HepG2 (cell line): ENCODE results near the gene CREB3. TPM values are rescaled to one million over a fixed set of nuclear protein-coding genes. Genes with fewer than 3 reads are reported as not detected.

Experiments
- ATAC-seq: fragments of 200-7000 bp; cut with Tn5 transposase; 3 replicates; pipeline ENCODE4 v1.9.1; 2020; ENCODE audit warnings: mild to moderate bottlenecking, moderate library complexity
- BruUV-seq: library from RNA; stranded (reverse); fragments of 400-500 nt; replicated peaks from 2 replicates; lab custom pipeline; 2021; lab: Mats Ljungman, UMichigan
- CTCF ChIA-PET: fragments of 300-600 bp; formaldehyde crosslinking; extraction: SDS; loops from one replicate; lab custom pipeline; 2021; ENCODE audit warnings: low total read pairs, inconsistent platforms, low intra/inter-chr PET ratio; lab: Yijun Ruan, JAX
- POLR2A ChIA-PET: fragments of 350-600 bp; sonication (Branson Sonifier 250); formaldehyde crosslinking; loops from one replicate; lab custom pipeline; 2020; ENCODE audit warnings: antibody characterized with exemption, inconsistent platforms; lab: Yijun Ruan, JAX
- DNase-seq: peaks from one replicate; pipeline ENCODE4 v3.0.0-alpha.2; 2015; ENCODE audit warnings: low spot score
- FAIRE-seq: peaks from 3 replicates; lab custom pipeline; 2011; peaks lifted over from hg19 to GRCh38; lab: Jason Lieb, UNC
- H2AFZ ChIP-seq: one replicate; pipeline ENCODE4 v1.6.1; 2011; ENCODE audit warnings: low read length, inconsistent platforms
- H3K27ac ChIP-seq: fragments of 300-600 bp; 3 replicates; pipeline ENCODE4 v1.8.0; 2011; ENCODE audit warnings: mixed run types, mild to moderate bottlenecking, mixed read lengths, low read length, inconsistent platforms; ENCODE audit not compliant: insufficient read depth; ENCODE audit errors: extremely low read length
- H3K27me3 ChIP-seq, 2 experiments: fragments of 200-600 bp in 1 of 2; 2 replicates in 1 of 2; 3 replicates in 1 of 2; pipeline versions ENCODE4 v1.6.0 to v1.8.0; 2011; ENCODE audit warnings: low read length in 2 of 2, mild to moderate bottlenecking in 2 of 2, moderate library complexity in 2 of 2, inconsistent platforms in 1 of 2; ENCODE audit not compliant: insufficient read depth in 2 of 2, control insufficient read depth in 1 of 2
- H3K36me3 ChIP-seq, 2 experiments: fragments of 200-600 bp in 1 of 2; replicated peaks in 1 of 2; 2 replicates in 1 of 2; 3 replicates in 1 of 2; pipeline versions ENCODE4 v1.5.1 to v1.8.0; 2011; ENCODE audit warnings: low read length in 2 of 2, inconsistent platforms in 1 of 2; ENCODE audit not compliant: insufficient read depth in 2 of 2, control insufficient read depth in 1 of 2
- H3K4me1 ChIP-seq: 2 replicates; pipeline ENCODE4 v1.5.1; 2012; ENCODE audit warnings: low read length, inconsistent platforms; ENCODE audit not compliant: insufficient read depth
- H3K4me2 ChIP-seq: 2 replicates; pipeline ENCODE4 v1.6.0; 2011; ENCODE audit warnings: low read depth, low read length, inconsistent platforms
- H3K4me3 ChIP-seq, 3 experiments: fragments of 200-600 bp in 1 of 3; sonication (generic), shearing (Covaris generic) in 1 of 3; replicated peaks in 1 of 3; 2 replicates each; pipeline ENCODE4 v1.5.1; 2011 to 2016; ENCODE audit warnings: low read length in 3 of 3, inconsistent platforms in 2 of 3, low read depth in 2 of 3, mild to moderate bottlenecking in 2 of 3, control low read depth in 1 of 3, mixed read lengths in 1 of 3; ENCODE audit not compliant: insufficient read depth in 1 of 3
- H3K79me2 ChIP-seq: one replicate; pipeline ENCODE4 v1.6.1; 2011; ENCODE audit warnings: low read length, inconsistent platforms; ENCODE audit not compliant: insufficient read depth
- H3K9ac ChIP-seq: 2 replicates; pipeline ENCODE4 v1.6.0; 2011; ENCODE audit warnings: mild to moderate bottlenecking, low read depth, low read length, inconsistent platforms; ENCODE audit not compliant: insufficient read depth
- H3K9me3 ChIP-seq: 2 replicates; pipeline ENCODE4 v1.5.1; 2012; ENCODE audit warnings: mild to moderate bottlenecking, low read length
- H4K20me1 ChIP-seq: 2 replicates; pipeline ENCODE4 v1.6.0; 2011; ENCODE audit warnings: inconsistent platforms, mild to moderate bottlenecking, low read length, moderate library complexity; ENCODE audit not compliant: insufficient read depth
- CREBL2 ChIP-seq: sonication (generic); formaldehyde crosslinking; IDR thresholded peaks from 2 replicates; pipeline ENCODE4 v1.8.1; 2023; ENCODE audit warnings: missing genetic modification reagents, mild to moderate bottlenecking, borderline replicate concordance
- MAFF ChIP-seq: IDR thresholded peaks from 2 replicates; pipeline ENCODE4 v1.6.1; 2011; ENCODE audit warnings: low read depth, low read length, improper control_type of control experiment
- MEF2D ChIP-seq: sonication (generic); formaldehyde crosslinking; IDR thresholded peaks from 2 replicates; pipeline ENCODE4 v1.5.1; 2020; ENCODE audit warnings: mild to moderate bottlenecking, missing genetic modification reagents
- SMC3 ChIP-seq: IDR thresholded peaks from 2 replicates; pipeline ENCODE4 v1.6.1; 2011; ENCODE audit warnings: low read length, improper control_type of control experiment
- ZNF143 ChIP-seq: sonication (generic); formaldehyde crosslinking; IDR thresholded peaks from 2 replicates; pipeline ENCODE4 v1.4.0; 2020; ENCODE audit warnings: missing genetic modification reagents
- ZSCAN31 ChIP-seq: sonication (generic); formaldehyde crosslinking; IDR thresholded peaks from 2 replicates; pipeline ENCODE4 v1.5.0; 2020; ENCODE audit warnings: low read depth, mild to moderate bottlenecking, missing genetic modification reagents
- WGBS: methylation state at CpG from one replicate; pipeline ENCODE4 v1.1.6; 2017; ENCODE audit warnings: low lambda C conversion rate; 5-methylcytosine and 5-hydroxymethylcytosine counted together
- in situ Hi-C: cut with HindIII; loops from 2 replicates; pipeline ENCODE4 v1.10.0; 2017; ENCODE audit warnings: low pct_unique_long_range_greater_than_20kb; ENCODE audit not compliant: extremely low pct_ligation_motif_present
- intact Hi-C: fragments of 100-400 bp; cut with micrococcal nuclease; formaldehyde crosslinking; loops from one replicate; pipeline ENCODE4 v1.10.0; 2022; ENCODE audit not compliant: unreplicated experiment
- polyA plus RNA-seq, 8 experiments: library from polyadenylated mRNA; depleted of rRNA in 3 of 8; stranded (reverse) in 7 of 8; unstranded in 1 of 8; fragments of >200 nt; fragmentation: Illumina TruSeq in 4 of 8; extraction: Trizol in 4 of 8; gene quantifications; 2 replicates each; pipeline versions ENCODE4 v1.2.1 to v1.2.3, GENCODE V29; 2011 to 2016; ENCODE audit warnings: low read depth in 4 of 8, missing spikeins in 1 of 8, mixed read lengths in 1 of 8; ENCODE audit not compliant: insufficient read depth in 1 of 8
- total RNA-seq, 5 experiments: library from RNA; depleted of rRNA; stranded (reverse); fragments of >200 nt; fragmentation: Illumina TruSeq; extraction: Trizol; gene quantifications; 2 replicates each; pipeline ENCODE4 v1.2.3, GENCODE V29; 2016; ENCODE audit warnings: low read depth in 1 of 5
- TF ChIP-seq, protein P1 (sequence below): sonication (generic); formaldehyde crosslinking; IDR thresholded peaks from 2 replicates; pipeline ENCODE4 v1.5.1; 2020; ENCODE audit warnings: mild to moderate bottlenecking, missing genetic modification reagents, borderline replicate concordance

The CREB3 gene
- total and polyA plus RNA-seq, 2 of the 13 experiments (the other 11 are each of a cell fraction or from before 2014, with no cell fraction given), result 11.1 to 34.2 TPM

DNA sequence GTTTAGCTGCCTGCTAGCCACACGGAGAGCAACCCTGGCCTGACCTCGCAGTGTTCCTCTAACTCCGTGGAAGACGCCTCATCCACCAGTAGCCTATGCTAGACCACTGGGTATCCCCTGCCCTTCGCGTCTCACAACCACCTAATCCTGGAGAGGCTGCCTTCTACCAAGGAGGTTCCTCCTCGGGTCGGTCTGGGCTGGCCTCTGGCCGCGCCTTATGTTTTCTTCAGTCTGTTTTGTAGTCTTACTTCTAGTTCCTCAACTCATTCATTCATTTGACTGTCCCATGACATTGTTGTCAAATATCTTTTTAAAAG, 41.2 kb upstream of the CREB3 start:
- CTCF ChIA-PET, result no interaction called here
- intact Hi-C loops, result loop anchor here (1.0 to 10.0 kb wide), 2 partner anchors 22 to 46 kb away; no protein-coding TSS in a partner anchor
- Histone ChIP-seq H3K4me2 (peak overlapping the region; percentile 90), H3K27me3 (no peaks in the 10 kb centered on the region), H3K36me3 (no peaks in the 10 kb centered on the region), H3K9ac (peak overlapping the region; percentile 68), H2AFZ (peak overlapping the region; percentile 63), H3K4me3 (peak overlapping the region; percentile 75 to 84 (median 81)), H4K20me1 (no peaks in the 10 kb centered on the region)
- POLR2A ChIA-PET, result interaction anchor here (1.0 to 6.1 kb wide), 17 partner anchors 11 to 530 kb away, joined by 3 to 68 read pairs (median 5); partner anchors contain the start of genes ARHGEF39, CA9, CCDC107 and CREB3
- FAIRE-seq (no peak), DNase-seq (no peak), ATAC-seq (peak; percentile 52; the same call in 2 of the 3 replicates)
- in situ Hi-C loops, result no loop called here
- TF ChIP-seq ZSCAN31 (CRISPR knock-in tag) (0 out of 2 replicates have a peak, but pooled peaks have one; percentile 10), SMC3 (no peak), MEF2D (CRISPR knock-in tag) (0 out of 2 replicates have a peak, but pooled peaks have one; percentile 35), MAFF (no peak), CREBL2 (no peak), ZNF143 (CRISPR knock-in tag) (0 out of 2 replicates have a peak, but pooled peaks have one; percentile 5)
- TF ChIP-seq, protein P1, sequence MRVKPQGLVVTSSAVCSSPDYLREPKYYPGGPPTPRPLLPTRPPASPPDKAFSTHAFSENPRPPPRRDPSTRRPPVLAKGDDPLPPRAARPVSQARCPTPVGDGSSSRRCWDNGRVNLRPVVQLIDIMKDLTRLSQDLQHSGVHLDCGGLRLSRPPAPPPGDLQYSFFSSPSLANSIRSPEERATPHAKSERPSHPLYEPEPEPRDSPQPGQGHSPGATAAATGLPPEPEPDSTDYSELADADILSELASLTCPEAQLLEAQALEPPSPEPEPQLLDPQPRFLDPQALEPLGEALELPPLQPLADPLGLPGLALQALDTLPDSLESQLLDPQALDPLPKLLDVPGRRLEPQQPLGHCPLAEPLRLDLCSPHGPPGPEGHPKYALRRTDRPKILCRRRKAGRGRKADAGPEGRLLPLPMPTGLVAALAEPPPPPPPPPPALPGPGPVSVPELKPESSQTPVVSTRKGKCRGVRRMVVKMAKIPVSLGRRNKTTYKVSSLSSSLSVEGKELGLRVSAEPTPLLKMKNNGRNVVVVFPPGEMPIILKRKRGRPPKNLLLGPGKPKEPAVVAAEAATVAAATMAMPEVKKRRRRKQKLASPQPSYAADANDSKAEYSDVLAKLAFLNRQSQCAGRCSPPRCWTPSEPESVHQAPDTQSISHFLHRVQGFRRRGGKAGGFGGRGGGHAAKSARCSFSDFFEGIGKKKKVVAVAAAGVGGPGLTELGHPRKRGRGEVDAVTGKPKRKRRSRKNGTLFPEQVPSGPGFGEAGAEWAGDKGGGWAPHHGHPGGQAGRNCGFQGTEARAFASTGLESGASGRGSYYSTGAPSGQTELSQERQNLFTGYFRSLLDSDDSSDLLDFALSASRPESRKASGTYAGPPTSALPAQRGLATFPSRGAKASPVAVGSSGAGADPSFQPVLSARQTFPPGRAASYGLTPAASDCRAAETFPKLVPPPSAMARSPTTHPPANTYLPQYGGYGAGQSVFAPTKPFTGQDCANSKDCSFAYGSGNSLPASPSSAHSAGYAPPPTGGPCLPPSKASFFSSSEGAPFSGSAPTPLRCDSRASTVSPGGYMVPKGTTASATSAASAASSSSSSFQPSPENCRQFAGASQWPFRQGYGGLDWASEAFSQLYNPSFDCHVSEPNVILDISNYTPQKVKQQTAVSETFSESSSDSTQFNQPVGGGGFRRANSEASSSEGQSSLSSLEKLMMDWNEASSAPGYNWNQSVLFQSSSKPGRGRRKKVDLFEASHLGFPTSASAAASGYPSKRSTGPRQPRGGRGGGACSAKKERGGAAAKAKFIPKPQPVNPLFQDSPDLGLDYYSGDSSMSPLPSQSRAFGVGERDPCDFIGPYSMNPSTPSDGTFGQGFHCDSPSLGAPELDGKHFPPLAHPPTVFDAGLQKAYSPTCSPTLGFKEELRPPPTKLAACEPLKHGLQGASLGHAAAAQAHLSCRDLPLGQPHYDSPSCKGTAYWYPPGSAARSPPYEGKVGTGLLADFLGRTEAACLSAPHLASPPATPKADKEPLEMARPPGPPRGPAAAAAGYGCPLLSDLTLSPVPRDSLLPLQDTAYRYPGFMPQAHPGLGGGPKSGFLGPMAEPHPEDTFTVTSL, result no peak
- TF ChIP-seq, all 625 proteins: peak for 3
- H3K4me1 ChIP-seq, result peaks cover 65% of the 10 kb centered on the region
- BruUV-seq, result no TSS peak
- no peaks in the 10 kb centered on the region for H3K9me3 ChIP-seq
- H3K27ac ChIP-seq, result peak overlapping the region; percentile 26
- no peaks in the 10 kb centered on the region for H3K79me2 ChIP-seq
- 81% methylated on average over 6 of the region's 10 CpGs for WGBS
